Endothelial cell of umbilical vein (primary cell): ENCODE measurements around the gene MYO1H. TPM values are rescaled to one million over a fixed set of nuclear protein-coding genes. Genes with fewer than 3 reads are reported as not detected.

ENCODE experiments used
- BruUV-seq: library from RNA; stranded (reverse); fragments of 400-500 nt; replicated peaks from 2 replicates; lab custom pipeline; 2021; lab: Mats Ljungman, UMichigan
- CTCF ChIA-PET: fragments of 300-600, 350-600 bp; sonication (Branson Sonifier 250); formaldehyde crosslinking; loops from one replicate; lab custom pipeline; 2021; ENCODE audit warnings: antibody characterized with exemption, inconsistent platforms; lab: Charles Lee
- POLR2A ChIA-PET: fragments of 300-600, 350-600 bp; sonication (Branson Sonifier 250); formaldehyde crosslinking; loops from one replicate; lab custom pipeline; 2021; ENCODE audit warnings: antibody characterized with exemption, inconsistent platforms; lab: Charles Lee
- DNase-seq: peaks from one replicate; pipeline ENCODE4 v3.0.0-alpha.2; 2011; ENCODE audit warnings: low read depth, low spot score
- FAIRE-seq: peaks from 2 replicates; lab custom pipeline; 2011; peaks lifted over from hg19 to GRCh38; lab: Jason Lieb, UNC
- H2AFZ ChIP-seq: 2 replicates; pipeline ENCODE4 v1.6.0; 2012; ENCODE audit warnings: low read depth, low read length, control low read depth, inconsistent platforms
- H3K27ac ChIP-seq: 2 replicates; pipeline ENCODE4 v1.5.1; 2011; ENCODE audit warnings: low read depth, mild to moderate bottlenecking, control low read depth, low read length, moderate library complexity; ENCODE audit not compliant: insufficient read depth
- H3K27me3 ChIP-seq, 2 experiments: 2 replicates each; pipeline versions ENCODE4 v1.6.0 to v1.6.1; 2011; ENCODE audit warnings: low read length in 2 of 2, mixed read lengths in 1 of 2; ENCODE audit not compliant: control insufficient read depth in 2 of 2, insufficient read depth in 2 of 2
- H3K36me3 ChIP-seq, 2 experiments: 2 replicates in 1 of 2; 3 replicates in 1 of 2; pipeline ENCODE4 v1.5.1; 2011; ENCODE audit warnings: low read length in 2 of 2, mild to moderate bottlenecking in 1 of 2, moderate library complexity in 1 of 2; ENCODE audit not compliant: control insufficient read depth in 2 of 2, insufficient read depth in 2 of 2; ENCODE audit errors: extremely low read depth in 1 of 2
- H3K4me1 ChIP-seq: 3 replicates; pipeline ENCODE4 v1.5.1; 2011; ENCODE audit warnings: mild to moderate bottlenecking, low read length; ENCODE audit not compliant: control insufficient read depth, insufficient read depth; ENCODE audit errors: extremely low read depth
- H3K4me2 ChIP-seq: 2 replicates; pipeline ENCODE4 v1.6.1; 2011; ENCODE audit warnings: low read length, control low read depth, mixed read lengths; ENCODE audit not compliant: insufficient read depth
- H3K4me3 ChIP-seq, 3 experiments: fragments of 200-600 bp in 1 of 3; sonication (generic), shearing (Covaris generic) in 1 of 3; replicated peaks in 1 of 3; 2 replicates each; pipeline ENCODE4 v1.5.1; 2011 to 2016; ENCODE audit warnings: control low read depth in 3 of 3, low read length in 3 of 3, mild to moderate bottlenecking in 2 of 3, inconsistent platforms in 1 of 3, low read depth in 1 of 3, moderate library complexity in 1 of 3; ENCODE audit not compliant: insufficient read depth in 1 of 3
- H3K79me2 ChIP-seq: 2 replicates; pipeline ENCODE4 v1.6.0; 2012; ENCODE audit warnings: low read length, inconsistent platforms; ENCODE audit not compliant: control insufficient read depth, insufficient read depth
- H3K9ac ChIP-seq: replicated peaks from 2 replicates; pipeline ENCODE3; 2011; ENCODE audit warnings: low read length, control low read depth; ENCODE audit not compliant: insufficient read depth; ENCODE audit errors: extremely low read depth
- H3K9me1 ChIP-seq: replicated peaks from 3 replicates; pipeline ENCODE4 v1.6.0; 2011; ENCODE audit warnings: mild to moderate bottlenecking, low read length; ENCODE audit not compliant: control insufficient read depth, insufficient read depth; ENCODE audit errors: extremely low read depth
- H3K9me3 ChIP-seq: replicated peaks from 2 replicates; pipeline ENCODE4 v1.5.1; 2012; ENCODE audit warnings: low read length, inconsistent platforms; ENCODE audit not compliant: control insufficient read depth, insufficient read depth
- H4K20me1 ChIP-seq: replicated peaks from 2 replicates; pipeline ENCODE3; 2011; ENCODE audit warnings: mild to moderate bottlenecking, low read length; ENCODE audit not compliant: control insufficient read depth, insufficient read depth; ENCODE audit errors: extremely low read depth
- EZH2 ChIP-seq: IDR thresholded peaks from 2 replicates; pipeline ENCODE4 v1.6.1; 2012; ENCODE audit warnings: borderline replicate concordance, low read depth, mild to moderate bottlenecking, moderate library complexity, low read length, inconsistent platforms; ENCODE audit not compliant: severe bottlenecking
- FOS ChIP-seq: IDR thresholded peaks from 2 replicates; pipeline ENCODE4 v1.6.1; 2011; ENCODE audit warnings: mild to moderate bottlenecking, low read length, moderate library complexity, borderline replicate concordance; ENCODE audit not compliant: insufficient read depth
- GATA2 ChIP-seq: IDR thresholded peaks from 2 replicates; pipeline ENCODE4 v1.7.0; 2011; ENCODE audit warnings: low read depth, mild to moderate bottlenecking, moderate library complexity, mixed read lengths, low read length; ENCODE audit not compliant: insufficient read length, insufficient read depth
- JUN ChIP-seq: IDR thresholded peaks from 2 replicates; pipeline ENCODE4 v1.6.1; 2011; ENCODE audit warnings: borderline replicate concordance, low read depth; ENCODE audit not compliant: insufficient read length, insufficient read depth
- MYC ChIP-seq: IDR thresholded peaks from one replicate; pipeline ENCODE4 v1.6.1; 2011; ENCODE audit warnings: mild to moderate bottlenecking, low read depth, low read length
- POLR2A ChIP-seq: IDR thresholded peaks from 2 replicates; pipeline ENCODE4 v1.6.1; 2012; ENCODE audit warnings: low read depth, mild to moderate bottlenecking, control low read depth, low read length
- POLR2AphosphoS5 ChIP-seq: IDR thresholded peaks from 2 replicates; pipeline ENCODE4 v1.6.1; 2012; ENCODE audit warnings: low read depth, mild to moderate bottlenecking, control low read depth, low read length, moderate library complexity; ENCODE audit not compliant: insufficient read depth
- dilution Hi-C: fragments of 300-500 bp; cut with MboI; formaldehyde crosslinking; loops from one replicate; pipeline ENCODE4 v1.15.0; 2019; ENCODE audit warnings: low sequenced_read_pairs; ENCODE audit not compliant: extremely low pct_ligation_motif_present
- intact Hi-C: fragments of 100-400 bp; cut with micrococcal nuclease; formaldehyde crosslinking; loops from one replicate; pipeline ENCODE4 v1.10.0; 2022
- polyA plus RNA-seq, 4 experiments: library from polyadenylated mRNA; depleted of rRNA in 3 of 4; stranded (reverse) in 3 of 4; unstranded in 1 of 4; fragments of >200 nt; gene quantifications; 2 replicates each; pipeline versions ENCODE4 v1.2.1 to v1.2.3, GENCODE V29; 2011 to 2012; ENCODE audit warnings: missing spikeins in 1 of 4
- total RNA-seq: library from RNA; stranded (reverse); gene quantifications from 2 replicates; pipeline ENCODE4 v1.2.3, GENCODE V29; 2021
- TF ChIP-seq, protein P1 (sequence below): IDR thresholded peaks from 2 replicates; pipeline ENCODE4 v1.6.1; 2011; ENCODE audit not compliant: insufficient read depth, insufficient read length
- TF ChIP-seq, protein P2 (sequence below), 2 donors: IDR thresholded peaks; 1 replicate in 1 of 2; 2 replicates in 1 of 2; pipeline ENCODE4 v1.5.1; 2011; ENCODE audit warnings: low read length in 2 of 2, mild to moderate bottlenecking in 2 of 2, moderate library complexity in 2 of 2, control low read depth in 1 of 2, inconsistent platforms in 1 of 2, low read depth in 1 of 2; ENCODE audit not compliant: insufficient read depth in 1 of 2; ENCODE audit errors: extremely low read depth in 1 of 2

The MYO1H gene
- total and polyA plus RNA-seq, 2 donors (not counting 3 experiments of a cell fraction or from before 2014, with no cell fraction given): not detected

DNA sequence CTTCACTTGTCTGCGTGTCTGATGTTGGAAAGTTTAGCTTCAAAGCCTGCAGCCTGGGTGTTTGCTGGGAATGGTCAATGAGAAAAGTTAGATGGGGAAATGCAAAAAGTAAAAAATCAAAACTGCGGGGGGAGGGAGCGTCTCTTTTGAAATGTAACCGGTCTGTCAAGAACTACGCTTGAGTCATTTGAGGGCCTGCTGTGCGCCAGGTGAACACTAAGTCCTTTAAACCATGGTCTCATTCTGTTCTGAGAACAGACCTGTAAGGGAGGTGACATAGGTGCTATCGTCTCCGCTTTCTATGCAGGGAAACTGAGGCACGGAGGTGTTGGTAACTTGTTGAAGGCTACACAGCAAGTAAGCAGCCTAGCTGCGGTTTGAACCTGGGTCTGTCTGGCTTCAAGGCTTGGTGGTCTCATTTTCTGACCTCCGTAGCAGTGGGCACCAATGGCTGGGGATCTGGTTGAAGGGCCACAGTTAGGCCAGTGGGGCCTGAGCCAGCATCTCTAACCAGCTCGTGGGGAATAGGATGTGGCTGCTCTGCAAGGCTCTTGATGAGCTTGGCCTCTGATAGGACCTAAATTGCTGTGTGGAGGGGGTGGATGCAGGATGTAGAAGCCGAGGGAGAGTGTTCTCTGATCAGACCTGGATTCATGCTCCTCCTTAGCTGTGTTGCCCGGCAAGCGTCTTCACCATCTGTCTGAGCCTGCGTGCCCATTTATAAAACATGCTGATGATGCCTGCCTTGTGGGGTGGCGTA lies 87.9 kb downstream of the MYO1H start:
- no peaks in the 10 kb centered on the region for H3K79me2 ChIP-seq
- H3K9me1 ChIP-seq: no peaks in the 10 kb centered on the region
- dilution Hi-C loops (no loop called here), intact Hi-C loops (no loop called here)
- no peak for TF ChIP-seq EZH2
- TF ChIP-seq, protein P1, sequence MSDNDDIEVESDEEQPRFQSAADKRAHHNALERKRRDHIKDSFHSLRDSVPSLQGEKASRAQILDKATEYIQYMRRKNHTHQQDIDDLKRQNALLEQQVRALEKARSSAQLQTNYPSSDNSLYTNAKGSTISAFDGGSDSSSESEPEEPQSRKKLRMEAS: no peak
- no peak for TF ChIP-seq POLR2A
- TF ChIP-seq POLR2AphosphoS5: no peak
- TF ChIP-seq GATA2: no peak
- TF ChIP-seq, protein P2, sequence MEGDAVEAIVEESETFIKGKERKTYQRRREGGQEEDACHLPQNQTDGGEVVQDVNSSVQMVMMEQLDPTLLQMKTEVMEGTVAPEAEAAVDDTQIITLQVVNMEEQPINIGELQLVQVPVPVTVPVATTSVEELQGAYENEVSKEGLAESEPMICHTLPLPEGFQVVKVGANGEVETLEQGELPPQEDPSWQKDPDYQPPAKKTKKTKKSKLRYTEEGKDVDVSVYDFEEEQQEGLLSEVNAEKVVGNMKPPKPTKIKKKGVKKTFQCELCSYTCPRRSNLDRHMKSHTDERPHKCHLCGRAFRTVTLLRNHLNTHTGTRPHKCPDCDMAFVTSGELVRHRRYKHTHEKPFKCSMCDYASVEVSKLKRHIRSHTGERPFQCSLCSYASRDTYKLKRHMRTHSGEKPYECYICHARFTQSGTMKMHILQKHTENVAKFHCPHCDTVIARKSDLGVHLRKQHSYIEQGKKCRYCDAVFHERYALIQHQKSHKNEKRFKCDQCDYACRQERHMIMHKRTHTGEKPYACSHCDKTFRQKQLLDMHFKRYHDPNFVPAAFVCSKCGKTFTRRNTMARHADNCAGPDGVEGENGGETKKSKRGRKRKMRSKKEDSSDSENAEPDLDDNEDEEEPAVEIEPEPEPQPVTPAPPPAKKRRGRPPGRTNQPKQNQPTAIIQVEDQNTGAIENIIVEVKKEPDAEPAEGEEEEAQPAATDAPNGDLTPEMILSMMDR (IDR thresholded peaks at IDR 0.05; ENCODE audit: extremely low read depth in 1 of 2, insufficient read depth in 1 of 2, low read depth in 1 of 2, low read length in 2 of 2): no peak
- TF ChIP-seq MYC: no peak
- TF ChIP-seq FOS: no peak
- TF ChIP-seq JUN: no peak
- FAIRE-seq: no peak
- no peak overlapping the region for H2AFZ ChIP-seq
- H3K9me3 ChIP-seq: no peaks in the 10 kb centered on the region
- ChIA-PET POLR2A (no interaction called here), CTCF (interaction anchor here (1.4 to 2.4 kb wide), 3 partner anchors 8 to 83 kb away, joined by 4 to 17 read pairs (median 7); no protein-coding TSS in a partner anchor)
- no peaks in the 10 kb centered on the region for H4K20me1 ChIP-seq
- H3K4me1 ChIP-seq: peaks cover 5% of the 10 kb centered on the region
- H3K9ac ChIP-seq: no peak overlapping the region
- no peaks in the 10 kb centered on the region for H3K36me3 ChIP-seq
- no peak overlapping the region for H3K4me3 ChIP-seq
- no peak overlapping the region for H3K27ac ChIP-seq
- DNase-seq: no peak
- no peaks in the 10 kb centered on the region for H3K27me3 ChIP-seq
- no peak overlapping the region for H3K4me2 ChIP-seq
- no TSS peak for BruUV-seq
